ENCODE data around the gene ARHGAP24.
"Not testable (repeated sequence)": the region's sequence is repeated elsewhere in the genome, so short reads cannot be mapped to it uniquely, and the experiment has no call there.

Gene ARHGAP24

GRCh38 chr4:86015412-86016350 is 540.7 kb downstream of the ARHGAP24 start:
- Histone ChIP-seq H3K4me3 (ENCODE audit: low read length) (no peak overlapping the region), H2BK15ac (replicated peaks; ENCODE audit: low read depth) (no peak overlapping the region), H3K79me2 (ENCODE audit: control insufficient read depth, insufficient read depth, low read length) (no peaks in the 10 kb centered on the region), H4K5ac (ENCODE audit: low read length) (no peak overlapping the region), H3K9ac (ENCODE audit: low read length) (no peak overlapping the region), H2BK5ac (ENCODE audit: low read length) (no peak overlapping the region), H3K18ac (ENCODE audit: low read length) (no peak overlapping the region), H3K4me1 (ENCODE audit: control insufficient read depth, low read depth, low read length) (no peaks in the 10 kb centered on the region), H3K23ac (ENCODE audit: low read length) (no peak overlapping the region), H2AK5ac (ENCODE audit: low read length) (no peak overlapping the region), H3K27ac (ENCODE audit: low read depth, low read length) (no peak overlapping the region), H3K56ac (ENCODE audit: low read length) (no peak overlapping the region), H3K36me3 (ENCODE audit: control insufficient read depth, insufficient read depth, low read length) (no peaks in the 10 kb centered on the region), H3K4ac (ENCODE audit: low read depth, low read length) (no peak overlapping the region), H2BK120ac (ENCODE audit: low read depth, low read length) (no peak overlapping the region), H3K4me2 (ENCODE audit: low read length) (no peak overlapping the region), H3K27me3 (ENCODE audit: insufficient read depth, low read length, poor library complexity) (no peaks in the 10 kb centered on the region), H3K79me1 (ENCODE audit: low read length) (no peaks in the 10 kb centered on the region), H4K8ac (ENCODE audit: low read depth, low read length) (no peak overlapping the region)
- no peak for DNase-seq
- WGBS (ENCODE audit: extremely low coverage, insufficient coverage, low lambda C conversion rate): no CpG with 5 or more reads among the region's 2 CpGs

GRCh38 chr4:86019362-86019761 is 544.4 kb downstream of the ARHGAP24 start:
- Histone ChIP-seq H2BK5ac (ENCODE audit: low read length) (no peak overlapping the region), H3K23ac (ENCODE audit: low read length) (no peak overlapping the region), H3K4me2 (ENCODE audit: low read length) (no peak overlapping the region), H3K9ac (ENCODE audit: low read length) (no peak overlapping the region), H3K27ac (ENCODE audit: low read depth, low read length) (no peak overlapping the region), H3K4me3 (ENCODE audit: low read length) (no peak overlapping the region), H3K4me1 (ENCODE audit: control insufficient read depth, low read depth, low read length) (no peaks in the 10 kb centered on the region), H3K79me2 (ENCODE audit: control insufficient read depth, insufficient read depth, low read length) (no peaks in the 10 kb centered on the region), H3K36me3 (ENCODE audit: control insufficient read depth, insufficient read depth, low read length) (no peaks in the 10 kb centered on the region), H3K27me3 (ENCODE audit: insufficient read depth, low read length, poor library complexity) (no peaks in the 10 kb centered on the region), H2AK5ac (ENCODE audit: low read length) (no peak overlapping the region), H2BK120ac (ENCODE audit: low read depth, low read length) (no peak overlapping the region), H4K8ac (ENCODE audit: low read depth, low read length) (no peak overlapping the region), H3K4ac (ENCODE audit: low read depth, low read length) (no peak overlapping the region), H3K79me1 (ENCODE audit: low read length) (no peaks in the 10 kb centered on the region), H3K18ac (ENCODE audit: low read length) (no peak overlapping the region), H4K5ac (ENCODE audit: low read length) (no peak overlapping the region), H2BK15ac (replicated peaks; ENCODE audit: low read depth) (no peak overlapping the region), H3K56ac (ENCODE audit: low read length) (no peak overlapping the region)
- no CpG with 5 or more reads among the region's 1 CpG for WGBS (ENCODE audit: extremely low coverage, insufficient coverage, low lambda C conversion rate)
- DNase-seq: no peak

GRCh38 chr4:86019906-86020305 is 545.0 kb downstream of the ARHGAP24 start:
- H3K4ac ChIP-seq (ENCODE audit: low read depth, low read length): no peak overlapping the region
- H4K8ac ChIP-seq (ENCODE audit: low read depth, low read length): no peak overlapping the region

GRCh38 chr4:86021671-86022070 is 546.7 kb downstream of the ARHGAP24 start:
- not testable (repeated sequence) for H2BK5ac ChIP-seq (ENCODE audit: low read length); H3K79me2 ChIP-seq (ENCODE audit: control insufficient read depth, insufficient read depth, low read length); H3K79me1 ChIP-seq (ENCODE audit: low read length); H3K18ac ChIP-seq (ENCODE audit: low read length); H3K23ac ChIP-seq (ENCODE audit: low read length); H4K5ac ChIP-seq (ENCODE audit: low read length); H3K36me3 ChIP-seq (ENCODE audit: control insufficient read depth, insufficient read depth, low read length); H3K9ac ChIP-seq (ENCODE audit: low read length); H2AK5ac ChIP-seq (ENCODE audit: low read length); H3K4me3 ChIP-seq (ENCODE audit: low read length); H3K27me3 ChIP-seq (ENCODE audit: insufficient read depth, low read length, poor library complexity); H2BK120ac ChIP-seq (ENCODE audit: low read depth, low read length); H4K8ac ChIP-seq (ENCODE audit: low read depth, low read length); H3K4me2 ChIP-seq (ENCODE audit: low read length); H3K4me1 ChIP-seq (ENCODE audit: control insufficient read depth, low read depth, low read length); H3K27ac ChIP-seq (ENCODE audit: low read depth, low read length); H3K4ac ChIP-seq (ENCODE audit: low read depth, low read length); H2BK15ac ChIP-seq (replicated peaks; ENCODE audit: low read depth); DNase-seq; H3K56ac ChIP-seq (ENCODE audit: low read length)
- no CpG with 5 or more reads among the region's 24 CpGs for WGBS (ENCODE audit: extremely low coverage, insufficient coverage, low lambda C conversion rate)

More at GRCh38 chr4:86019906-86020305, 545.0 kb downstream of the ARHGAP24 start:
- Histone ChIP-seq H2BK120ac (ENCODE audit: low read depth, low read length) (no peak overlapping the region), H2BK5ac (ENCODE audit: low read length) (no peak overlapping the region), H2AK5ac (ENCODE audit: low read length) (no peak overlapping the region), H3K4me3 (ENCODE audit: low read length) (no peak overlapping the region), H3K18ac (ENCODE audit: low read length) (no peak overlapping the region), H3K79me1 (ENCODE audit: low read length) (no peaks in the 10 kb centered on the region), H3K56ac (ENCODE audit: low read length) (no peak overlapping the region), H3K79me2 (ENCODE audit: control insufficient read depth, insufficient read depth, low read length) (no peaks in the 10 kb centered on the region), H3K4me1 (ENCODE audit: control insufficient read depth, low read depth, low read length) (no peaks in the 10 kb centered on the region), H4K5ac (ENCODE audit: low read length) (no peak overlapping the region), H3K23ac (ENCODE audit: low read length) (no peak overlapping the region), H3K4me2 (ENCODE audit: low read length) (no peak overlapping the region), H3K9ac (ENCODE audit: low read length) (no peak overlapping the region), H2BK15ac (replicated peaks; ENCODE audit: low read depth) (no peak overlapping the region), H3K27ac (ENCODE audit: low read depth, low read length) (no peak overlapping the region), H3K27me3 (ENCODE audit: insufficient read depth, low read length, poor library complexity) (no peaks in the 10 kb centered on the region), H3K36me3 (ENCODE audit: control insufficient read depth, insufficient read depth, low read length) (no peaks in the 10 kb centered on the region)
- DNase-seq: no peak

GRCh38 chr4:86026720-86027119 is 551.8 kb downstream of the ARHGAP24 start:
- Histone ChIP-seq H4K8ac (ENCODE audit: low read depth, low read length) (no peak overlapping the region), H3K4me1 (ENCODE audit: control insufficient read depth, low read depth, low read length) (no peaks in the 10 kb centered on the region), H3K27me3 (ENCODE audit: insufficient read depth, low read length, poor library complexity) (no peaks in the 10 kb centered on the region), H3K27ac (ENCODE audit: low read depth, low read length) (no peak overlapping the region), H4K5ac (ENCODE audit: low read length) (no peak overlapping the region), H3K4me2 (ENCODE audit: low read length) (no peak overlapping the region), H3K23ac (ENCODE audit: low read length) (no peak overlapping the region), H3K79me1 (ENCODE audit: low read length) (no peaks in the 10 kb centered on the region), H3K18ac (ENCODE audit: low read length) (no peak overlapping the region), H2BK5ac (ENCODE audit: low read length) (no peak overlapping the region), H3K9ac (ENCODE audit: low read length) (no peak overlapping the region), H2BK120ac (ENCODE audit: low read depth, low read length) (no peak overlapping the region), H3K4ac (ENCODE audit: low read depth, low read length) (no peak overlapping the region), H3K36me3 (ENCODE audit: control insufficient read depth, insufficient read depth, low read length) (no peaks in the 10 kb centered on the region), H3K4me3 (ENCODE audit: low read length) (no peak overlapping the region), H2AK5ac (ENCODE audit: low read length) (no peak overlapping the region), H3K56ac (ENCODE audit: low read length) (no peak overlapping the region), H3K79me2 (ENCODE audit: control insufficient read depth, insufficient read depth, low read length) (no peaks in the 10 kb centered on the region), H2BK15ac (replicated peaks; ENCODE audit: low read depth) (no peak overlapping the region)
- WGBS (ENCODE audit: extremely low coverage, insufficient coverage, low lambda C conversion rate): no CpG with 5 or more reads among the region's 8 CpGs
- no peak for DNase-seq

- no peak for DNase-seq
- H3K56ac ChIP-seq (ENCODE audit: low read length): no peak overlapping the region
Observed at GRCh38 chr4:86031927-86032326, 557.0 kb downstream of the ARHGAP24 start.

More at GRCh38 chr4:86031927-86032326, 557.0 kb downstream of the ARHGAP24 start:
- no peak overlapping the region for H3K4me2 ChIP-seq (ENCODE audit: low read length)
- H3K27ac ChIP-seq (ENCODE audit: low read depth, low read length): no peak overlapping the region
- H3K18ac ChIP-seq (ENCODE audit: low read length): no peak overlapping the region
- no peak overlapping the region for H4K8ac ChIP-seq (ENCODE audit: low read depth, low read length)
- H4K5ac ChIP-seq (ENCODE audit: low read length): no peak overlapping the region
- H3K27me3 ChIP-seq (ENCODE audit: insufficient read depth, low read length, poor library complexity): no peaks in the 10 kb centered on the region
- no peak overlapping the region for H3K9ac ChIP-seq (ENCODE audit: low read length)
- no peak overlapping the region for H3K4ac ChIP-seq (ENCODE audit: low read depth, low read length)
- H2BK120ac ChIP-seq (ENCODE audit: low read depth, low read length): no peak overlapping the region
- no peak overlapping the region for H2AK5ac ChIP-seq (ENCODE audit: low read length)
- no peak overlapping the region for H3K4me3 ChIP-seq (ENCODE audit: low read length)
- no peaks in the 10 kb centered on the region for H3K36me3 ChIP-seq (ENCODE audit: control insufficient read depth, insufficient read depth, low read length)
- WGBS (ENCODE audit: extremely low coverage, insufficient coverage, low lambda C conversion rate): no CpG with 5 or more reads among the region's 3 CpGs
- no peaks in the 10 kb centered on the region for H3K4me1 ChIP-seq (ENCODE audit: control insufficient read depth, low read depth, low read length)
- no peaks in the 10 kb centered on the region for H3K79me2 ChIP-seq (ENCODE audit: control insufficient read depth, insufficient read depth, low read length)
- H3K23ac ChIP-seq (ENCODE audit: low read length): no peak overlapping the region
- no peak overlapping the region for H2BK5ac ChIP-seq (ENCODE audit: low read length)
- no peak overlapping the region for H2BK15ac ChIP-seq (replicated peaks; ENCODE audit: low read depth)
- no peaks in the 10 kb centered on the region for H3K79me1 ChIP-seq (ENCODE audit: low read length)

Measured in mesendoderm (in vitro differentiated cells).